ENCODE results near the gene PTPRN2. TPM values are rescaled to one million over a fixed set of nuclear protein-coding genes. Genes with fewer than 3 reads are reported as not detected.
"Not testable (repeated sequence)": the region's sequence is repeated elsewhere in the genome, so short reads cannot be mapped to it uniquely, and the experiment has no call there.

Gene PTPRN2
- total and polyA plus RNA-seq, 2 donors (not counting 3 experiments of a cell fraction or from before 2014, with no cell fraction given): 0.62 to 0.88 TPM

DNA sequence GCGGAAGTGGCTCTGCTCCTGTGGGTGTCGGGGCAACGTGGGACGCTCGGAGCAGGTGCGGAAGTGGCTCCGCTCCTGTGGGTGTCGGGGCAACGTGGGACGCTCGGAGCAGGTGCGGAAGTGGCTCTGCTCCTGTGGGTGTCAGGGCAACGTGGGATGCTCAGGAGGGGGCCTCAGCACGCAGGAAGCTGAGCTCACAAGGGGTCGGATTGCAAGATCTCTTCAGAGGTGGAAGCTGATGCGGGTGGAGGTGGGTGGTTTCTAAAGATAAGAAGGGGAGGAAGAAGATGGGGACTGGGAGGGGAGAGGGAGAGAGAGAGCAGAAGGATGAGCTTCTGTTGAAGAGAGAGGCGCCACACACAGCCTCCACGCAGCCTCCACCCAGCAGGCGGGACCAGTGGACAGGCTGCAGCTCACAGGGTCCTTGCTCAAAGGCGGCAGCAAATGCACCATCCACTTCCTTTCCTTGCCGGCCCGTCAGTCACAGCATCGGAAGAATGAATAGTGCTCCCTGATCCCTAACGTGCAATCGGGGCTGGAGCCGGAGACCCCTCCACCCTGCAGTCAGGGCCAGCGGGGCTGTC is 78.7 kb downstream of the PTPRN2 start:
- Histone ChIP-seq H3K4me3 (replicated peaks in 1 of 3; ENCODE audit: insufficient read depth in 1 of 3, low read depth in 1 of 3, low read length in 3 of 3) (no peak overlapping the region), H4K20me1 (replicated peaks; ENCODE audit: control insufficient read depth, extremely low read depth, insufficient read depth, low read length) (no peaks in the 10 kb centered on the region), H3K36me3 (ENCODE audit: control insufficient read depth in 2 of 2, extremely low read depth in 1 of 2, insufficient read depth in 2 of 2, low read length in 2 of 2) (no peaks in the 10 kb centered on the region), H3K9me1 (replicated peaks; ENCODE audit: control insufficient read depth, extremely low read depth, insufficient read depth, low read length) (no peaks in the 10 kb centered on the region), H3K4me1 (ENCODE audit: control insufficient read depth, extremely low read depth, insufficient read depth, low read length) (no peaks in the 10 kb centered on the region), H3K4me2 (ENCODE audit: insufficient read depth, low read length) (no peak overlapping the region), H3K27me3 (ENCODE audit: control insufficient read depth in 2 of 2, insufficient read depth in 2 of 2, low read length in 2 of 2) (no peaks in the 10 kb centered on the region), H3K79me2 (ENCODE audit: control insufficient read depth, insufficient read depth, low read length) (no peaks in the 10 kb centered on the region), H3K9me3 (replicated peaks; ENCODE audit: control insufficient read depth, insufficient read depth, low read length) (peaks cover 4% of the 10 kb centered on the region), H2AFZ (ENCODE audit: low read depth, low read length) (no peak overlapping the region), H3K27ac (ENCODE audit: insufficient read depth, low read depth, low read length) (no peak overlapping the region), H3K9ac (replicated peaks; ENCODE audit: extremely low read depth, insufficient read depth, low read length) (no peak overlapping the region)
- no peak for FAIRE-seq
- intact Hi-C loops (cut with micrococcal nuclease): no loop called here
- ChIA-PET CTCF (no interaction called here), POLR2A (no interaction called here)
- DNase-seq (ENCODE audit: low read depth, low spot score): no peak
- dilution Hi-C loops (cut with MboI; ENCODE audit: extremely low pct_ligation_motif_present, low sequenced_read_pairs): no loop called here
- TF ChIP-seq FOS (IDR thresholded peaks at IDR 0.05; ENCODE audit: borderline replicate concordance, insufficient read depth, low read length) (no peak), POLR2AphosphoS5 (IDR thresholded peaks at IDR 0.05; ENCODE audit: insufficient read depth, low read depth, low read length) (no peak), POLR2A (IDR thresholded peaks at IDR 0.05; ENCODE audit: low read depth, low read length) (no peak), GATA2 (IDR thresholded peaks at IDR 0.05; ENCODE audit: insufficient read depth, insufficient read length, low read depth, low read length) (no peak), JUN (IDR thresholded peaks at IDR 0.05; ENCODE audit: borderline replicate concordance, insufficient read depth, insufficient read length, low read depth) (no peak), EZH2 (IDR thresholded peaks at IDR 0.05; ENCODE audit: borderline replicate concordance, low read depth, low read length, severe bottlenecking) (no peak), MYC (IDR thresholded peaks at IDR 0.05; ENCODE audit: low read depth, low read length) (no peak)
- TF ChIP-seq, protein P1, sequence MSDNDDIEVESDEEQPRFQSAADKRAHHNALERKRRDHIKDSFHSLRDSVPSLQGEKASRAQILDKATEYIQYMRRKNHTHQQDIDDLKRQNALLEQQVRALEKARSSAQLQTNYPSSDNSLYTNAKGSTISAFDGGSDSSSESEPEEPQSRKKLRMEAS (IDR thresholded peaks at IDR 0.05; ENCODE audit: insufficient read depth, insufficient read length): no peak
- TF ChIP-seq, protein P2, sequence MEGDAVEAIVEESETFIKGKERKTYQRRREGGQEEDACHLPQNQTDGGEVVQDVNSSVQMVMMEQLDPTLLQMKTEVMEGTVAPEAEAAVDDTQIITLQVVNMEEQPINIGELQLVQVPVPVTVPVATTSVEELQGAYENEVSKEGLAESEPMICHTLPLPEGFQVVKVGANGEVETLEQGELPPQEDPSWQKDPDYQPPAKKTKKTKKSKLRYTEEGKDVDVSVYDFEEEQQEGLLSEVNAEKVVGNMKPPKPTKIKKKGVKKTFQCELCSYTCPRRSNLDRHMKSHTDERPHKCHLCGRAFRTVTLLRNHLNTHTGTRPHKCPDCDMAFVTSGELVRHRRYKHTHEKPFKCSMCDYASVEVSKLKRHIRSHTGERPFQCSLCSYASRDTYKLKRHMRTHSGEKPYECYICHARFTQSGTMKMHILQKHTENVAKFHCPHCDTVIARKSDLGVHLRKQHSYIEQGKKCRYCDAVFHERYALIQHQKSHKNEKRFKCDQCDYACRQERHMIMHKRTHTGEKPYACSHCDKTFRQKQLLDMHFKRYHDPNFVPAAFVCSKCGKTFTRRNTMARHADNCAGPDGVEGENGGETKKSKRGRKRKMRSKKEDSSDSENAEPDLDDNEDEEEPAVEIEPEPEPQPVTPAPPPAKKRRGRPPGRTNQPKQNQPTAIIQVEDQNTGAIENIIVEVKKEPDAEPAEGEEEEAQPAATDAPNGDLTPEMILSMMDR (IDR thresholded peaks at IDR 0.05; ENCODE audit: extremely low read depth in 1 of 2, insufficient read depth in 1 of 2, low read depth in 1 of 2, low read length in 2 of 2): no peak
- no TSS peak for BruUV-seq (replicated peaks)

DNA sequence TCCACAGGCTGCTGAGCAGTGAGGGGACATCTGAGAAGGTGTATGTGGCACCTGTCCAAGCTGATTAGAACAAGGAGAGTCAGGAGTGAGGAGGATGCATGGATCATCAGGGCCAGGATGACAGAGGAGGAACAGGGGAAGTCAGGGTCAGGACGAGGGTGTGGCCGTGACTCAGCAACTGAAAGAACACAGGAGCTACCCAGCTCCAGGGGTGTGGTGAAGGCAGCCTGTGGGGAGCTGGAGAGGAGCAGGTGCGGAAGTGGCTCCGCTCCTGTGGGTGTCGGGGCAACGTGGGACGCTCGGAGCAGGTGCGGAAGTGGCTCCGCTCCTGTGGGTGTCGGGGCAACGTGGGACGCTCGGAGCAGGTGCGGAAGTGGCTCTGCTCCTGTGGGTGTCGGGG is 79.3 kb downstream of the PTPRN2 start:
- H3K36me3 ChIP-seq (ENCODE audit: control insufficient read depth in 2 of 2, extremely low read depth in 1 of 2, insufficient read depth in 2 of 2, low read length in 2 of 2); CTCF ChIA-PET; H3K4me1 ChIP-seq (ENCODE audit: control insufficient read depth, extremely low read depth, insufficient read depth, low read length); H3K9ac ChIP-seq (replicated peaks; ENCODE audit: extremely low read depth, insufficient read depth, low read length); H3K27me3 ChIP-seq (ENCODE audit: control insufficient read depth in 2 of 2, insufficient read depth in 2 of 2, low read length in 2 of 2); H2AFZ ChIP-seq (ENCODE audit: low read depth, low read length); H3K27ac ChIP-seq (ENCODE audit: insufficient read depth, low read depth, low read length); H3K4me2 ChIP-seq (ENCODE audit: insufficient read depth, low read length); H3K4me3 ChIP-seq (replicated peaks in 1 of 3; ENCODE audit: insufficient read depth in 1 of 3, low read depth in 1 of 3, low read length in 3 of 3); BruUV-seq (replicated peaks); DNase-seq (ENCODE audit: low read depth, low spot score); H4K20me1 ChIP-seq (replicated peaks; ENCODE audit: control insufficient read depth, extremely low read depth, insufficient read depth, low read length); dilution Hi-C loops (cut with MboI; ENCODE audit: extremely low pct_ligation_motif_present, low sequenced_read_pairs); H3K79me2 ChIP-seq (ENCODE audit: control insufficient read depth, insufficient read depth, low read length); H3K9me3 ChIP-seq (replicated peaks; ENCODE audit: control insufficient read depth, insufficient read depth, low read length); FAIRE-seq; H3K9me1 ChIP-seq (replicated peaks; ENCODE audit: control insufficient read depth, extremely low read depth, insufficient read depth, low read length); intact Hi-C loops (cut with micrococcal nuclease); POLR2A ChIA-PET: not testable (repeated sequence)

Measured in endothelial cell of umbilical vein (primary cell).